SK-N-SH (cell line): ENCODE measurements around the gene HERC5. TPM values are rescaled to one million over a fixed set of nuclear protein-coding genes. Genes with fewer than 3 reads are reported as not detected.

Experiments used
- CTCF ChIA-PET: fragments of 300-600, 350-600 bp; formaldehyde crosslinking; extraction: SDS; loops from one replicate; lab custom pipeline; 2021; lab: Yijun Ruan, JAX
- POLR2A ChIA-PET: fragments of 350-600 bp; sonication (Branson Sonifier 250); formaldehyde crosslinking; extraction: SDS; loops from one replicate; lab custom pipeline; 2020; ENCODE audit warnings: antibody characterized with exemption, inconsistent platforms; lab: Yijun Ruan, JAX
- DNase-seq: peaks from one replicate; pipeline ENCODE4 v3.0.0; 2012
- H2AFZ ChIP-seq: fragments of 200-600 bp; sonication (generic); 2 replicates; pipeline ENCODE4 v1.8.1; 2016; ENCODE audit warnings: antibody characterized with exemption, mild to moderate bottlenecking, low read depth
- H3F3A ChIP-seq: fragments of 200-600 bp; sonication (generic); replicated peaks from 2 replicates; pipeline ENCODE3; 2016; ENCODE audit warnings: antibody characterized with exemption, mild to moderate bottlenecking; ENCODE audit not compliant: insufficient read depth
- H3K27ac ChIP-seq, 2 experiments: fragments of 200-500 bp in 1 of 2; fragments of 200-600 bp in 1 of 2; sonication (Bioruptor generic) in 1 of 2; sonication (generic), shearing (Covaris generic) in 1 of 2; 2 replicates each; pipeline versions ENCODE4 v1.5.1 to v1.6.1; 2014 to 2016; ENCODE audit warnings: low read depth in 2 of 2, inconsistent platforms in 1 of 2, low read length in 1 of 2, mild to moderate bottlenecking in 1 of 2, mixed read lengths in 1 of 2
- H3K27me3 ChIP-seq: fragments of 200-600 bp; sonication (generic), shearing (Covaris generic); 2 replicates; pipeline ENCODE4 v1.6.1; 2016; ENCODE audit warnings: mixed run types; ENCODE audit not compliant: insufficient read depth
- H3K36me3 ChIP-seq, 2 experiments: fragments of 200-500 bp in 1 of 2; fragments of 200-600 bp in 1 of 2; sonication (Bioruptor generic) in 1 of 2; sonication (generic) in 1 of 2; replicated peaks in 1 of 2; 2 replicates each; pipeline versions ENCODE3 to v1.5.1; 2014 to 2016; ENCODE audit warnings: low read length in 1 of 2, mild to moderate bottlenecking in 1 of 2; ENCODE audit not compliant: insufficient read depth in 2 of 2, control insufficient read depth in 1 of 2
- H3K4me1 ChIP-seq, 2 experiments: fragments of 200-500 bp in 1 of 2; fragments of 200-600 bp in 1 of 2; sonication (Bioruptor generic) in 1 of 2; sonication (generic), shearing (Covaris generic) in 1 of 2; 2 replicates each; pipeline versions ENCODE4 v1.5.1 to v1.6.1; 2014 to 2016; ENCODE audit warnings: low read depth in 1 of 2, low read length in 1 of 2, mixed run types in 1 of 2; ENCODE audit not compliant: insufficient read depth in 2 of 2, control insufficient read depth in 1 of 2
- H3K4me2 ChIP-seq: fragments of 200-600 bp; sonication (generic), shearing (Covaris generic); 2 replicates; pipeline ENCODE4 v1.6.1; 2017; ENCODE audit warnings: mixed run types
- H3K4me3 ChIP-seq, 2 experiments: fragments of 200-500 bp in 1 of 2; fragments of 200-600 bp in 1 of 2; sonication (Bioruptor generic) in 1 of 2; sonication (generic), shearing (Covaris generic) in 1 of 2; 2 replicates each; pipeline versions ENCODE4 v1.5.1 to v1.8.1; 2014 to 2016; ENCODE audit warnings: low read depth in 2 of 2, inconsistent platforms in 1 of 2, low read length in 1 of 2, mild to moderate bottlenecking in 1 of 2, mixed read lengths in 1 of 2, moderate library complexity in 1 of 2
- H3K79me2 ChIP-seq: fragments of 200-600 bp; sonication (generic); 2 replicates; pipeline ENCODE4 v1.8.1; 2017; ENCODE audit warnings: mild to moderate bottlenecking; ENCODE audit not compliant: insufficient read depth
- H3K9ac ChIP-seq: fragments of 200-600 bp; sonication (generic); 2 replicates; pipeline ENCODE4 v1.6.1; 2017; ENCODE audit warnings: mixed run types
- H3K9me2 ChIP-seq: fragments of 200-600 bp; sonication (generic); 2 replicates; pipeline ENCODE4 v1.6.1; 2017; ENCODE audit warnings: mixed run types
- H3K9me3 ChIP-seq: fragments of 200-600 bp; sonication (generic); 2 replicates; pipeline ENCODE4 v1.6.1; 2017; ENCODE audit warnings: mixed run types, mild to moderate bottlenecking, moderate library complexity
- H4K20me1 ChIP-seq: fragments of 200-600 bp; sonication (generic); 2 replicates; pipeline ENCODE4 v1.6.1; 2017; ENCODE audit warnings: mild to moderate bottlenecking, mixed run types; ENCODE audit not compliant: insufficient read depth
- CHD2 ChIP-seq: fragments of 150-350 bp; IDR thresholded peaks from 2 replicates; pipeline ENCODE4 v1.6.1; 2018; ENCODE audit warnings: low read length; ENCODE audit not compliant: partially characterized antibody
- EP300 ChIP-seq, 2 experiments: IDR thresholded peaks; 2 replicates each; pipeline versions ENCODE4 v1.4.0 to v1.6.1; 2012; ENCODE audit warnings: borderline replicate concordance in 1 of 2, low read depth in 1 of 2, low read length in 1 of 2
- FOSL2 ChIP-seq: IDR thresholded peaks from 2 replicates; pipeline ENCODE4 v1.4.0; 2012; ENCODE audit warnings: low read depth, mild to moderate bottlenecking, moderate library complexity, borderline replicate concordance
- FOXJ3 ChIP-seq: sonication (generic); formaldehyde crosslinking; IDR thresholded peaks from 2 replicates; pipeline ENCODE4 v1.5.1; 2020; ENCODE audit warnings: mild to moderate bottlenecking, missing genetic modification reagents
- GABPA ChIP-seq: IDR thresholded peaks from 2 replicates; pipeline ENCODE4 v1.4.0; 2012; ENCODE audit warnings: low read depth, mild to moderate bottlenecking
- MXI1 ChIP-seq: IDR thresholded peaks from 2 replicates; pipeline ENCODE4 v1.6.1; 2012; ENCODE audit warnings: mild to moderate bottlenecking, low read depth, low read length, improper control_type of control experiment
- NRF1 ChIP-seq: IDR thresholded peaks from 2 replicates; pipeline ENCODE4 v1.6.1; 2012; ENCODE audit warnings: low read depth, mild to moderate bottlenecking, low read length
- RAD21 ChIP-seq: IDR thresholded peaks from 2 replicates; pipeline ENCODE4 v1.6.1; 2012; ENCODE audit warnings: mild to moderate bottlenecking, low read length
- RFX5 ChIP-seq: IDR thresholded peaks from 2 replicates; pipeline ENCODE4 v1.6.1; 2012; ENCODE audit warnings: mild to moderate bottlenecking, improper control_type of control experiment, low read length
- SIN3A ChIP-seq: IDR thresholded peaks from 2 replicates; pipeline ENCODE4 v1.6.1; 2012; ENCODE audit warnings: low read depth, mild to moderate bottlenecking, low read length, moderate library complexity, borderline replicate concordance
- TAF1 ChIP-seq: IDR thresholded peaks from 2 replicates; pipeline ENCODE4 v1.6.1; 2012; ENCODE audit warnings: low read depth, mild to moderate bottlenecking, low read length, moderate library complexity, borderline replicate concordance
- TEAD4 ChIP-seq: IDR thresholded peaks from 2 replicates; pipeline ENCODE4 v1.4.0; 2012; ENCODE audit warnings: mild to moderate bottlenecking, borderline replicate concordance; ENCODE audit not compliant: insufficient read depth
- YY1 ChIP-seq: IDR thresholded peaks from 2 replicates; pipeline ENCODE4 v1.4.0; 2012; ENCODE audit warnings: low read depth, mild to moderate bottlenecking
- WGBS: methylation state at CpG from one replicate; pipeline ENCODE4 v1.1.6; 2017; ENCODE audit warnings: low lambda C conversion rate; 5-methylcytosine and 5-hydroxymethylcytosine counted together
- polyA plus RNA-seq, 3 experiments: library from polyadenylated mRNA; depleted of rRNA; stranded (reverse); fragments of >200 nt; gene quantifications; 2 replicates each; pipeline ENCODE4 v1.2.3, GENCODE V29; 2012
- TF ChIP-seq, protein P1 (sequence below): IDR thresholded peaks from 2 replicates; pipeline ENCODE4 v1.4.0; 2012; ENCODE audit warnings: low read depth, borderline replicate concordance
- TF ChIP-seq, protein P2 (sequence below): IDR thresholded peaks from 2 replicates; pipeline ENCODE4 v1.6.1; 2012; ENCODE audit warnings: mild to moderate bottlenecking, low read depth, low read length, moderate library complexity
- TF ChIP-seq, protein P3 (sequence below): fragments of 150-350 bp; IDR thresholded peaks from 2 replicates; pipeline ENCODE4 v1.6.1; 2017; ENCODE audit warnings: antibody characterized with exemption, low read length, low read depth, borderline replicate concordance
- TF ChIP-seq, protein P4 (sequence below): fragments of 150-350 bp; IDR thresholded peaks from 2 replicates; pipeline ENCODE4 v1.6.1; 2016; ENCODE audit warnings: mild to moderate bottlenecking, low read depth, low read length

HERC5 gene
- polyA plus RNA-seq, 1 of the 3 experiments (the other 2 are of a cell fraction), result 0.15 TPM

DNA sequence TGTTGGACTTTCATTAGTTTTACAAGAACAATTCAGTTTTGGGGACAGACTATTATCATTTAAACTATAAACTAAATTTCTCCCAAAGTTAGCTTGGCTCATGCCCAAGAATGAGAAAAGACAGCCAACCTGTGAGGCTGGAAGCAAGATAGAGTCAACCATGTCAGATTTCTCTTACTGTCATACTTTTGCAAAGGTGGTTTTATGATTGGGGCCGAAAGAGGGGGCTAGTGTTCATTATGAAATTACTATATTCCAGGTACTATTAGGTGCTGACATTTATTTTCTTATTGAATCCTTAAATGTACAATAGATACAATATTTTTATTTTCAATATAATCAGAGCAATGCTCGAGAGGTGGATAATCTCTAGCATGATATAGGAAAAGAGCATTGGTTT is 47.7 kb upstream of the HERC5 start:
- no peaks in the 10 kb centered on the region for H3K4me1 ChIP-seq
- no peaks in the 10 kb centered on the region for H3K36me3 ChIP-seq
- WGBS, result 60% methylated on average over 2 of the region's 2 CpGs
- no peaks in the 10 kb centered on the region for H3F3A ChIP-seq
- H3K27ac ChIP-seq, result no peak overlapping the region
- ChIA-PET POLR2A (no interaction called here), CTCF (no interaction called here)
- no peaks in the 10 kb centered on the region for H3K79me2 ChIP-seq
- H2AFZ ChIP-seq, result no peak overlapping the region
- no peak overlapping the region for H3K4me2 ChIP-seq
- no peaks in the 10 kb centered on the region for H3K9me3 ChIP-seq
- no peaks in the 10 kb centered on the region for H4K20me1 ChIP-seq
- H3K4me3 ChIP-seq, result no peak overlapping the region
- no peak for DNase-seq
- H3K9me2 ChIP-seq, result no peaks in the 10 kb centered on the region
- no peak for TF ChIP-seq TAF1
- TF ChIP-seq CHD2, result no peak
- TF ChIP-seq TEAD4, result no peak
- TF ChIP-seq GABPA, result no peak
- TF ChIP-seq RAD21, result no peak
- TF ChIP-seq FOXJ3 (CRISPR knock-in tag), result no peak
- TF ChIP-seq FOSL2, result no peak
- no peak for TF ChIP-seq RFX5
- no peak for TF ChIP-seq YY1
- TF ChIP-seq SIN3A, result no peak
- TF ChIP-seq, protein P1, sequence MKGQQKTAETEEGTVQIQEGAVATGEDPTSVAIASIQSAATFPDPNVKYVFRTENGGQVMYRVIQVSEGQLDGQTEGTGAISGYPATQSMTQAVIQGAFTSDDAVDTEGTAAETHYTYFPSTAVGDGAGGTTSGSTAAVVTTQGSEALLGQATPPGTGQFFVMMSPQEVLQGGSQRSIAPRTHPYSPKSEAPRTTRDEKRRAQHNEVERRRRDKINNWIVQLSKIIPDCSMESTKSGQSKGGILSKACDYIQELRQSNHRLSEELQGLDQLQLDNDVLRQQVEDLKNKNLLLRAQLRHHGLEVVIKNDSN, result no peak
- no peak for TF ChIP-seq MXI1
- H3K9ac ChIP-seq, result no peak overlapping the region
- no peaks in the 10 kb centered on the region for H3K27me3 ChIP-seq

DNA sequence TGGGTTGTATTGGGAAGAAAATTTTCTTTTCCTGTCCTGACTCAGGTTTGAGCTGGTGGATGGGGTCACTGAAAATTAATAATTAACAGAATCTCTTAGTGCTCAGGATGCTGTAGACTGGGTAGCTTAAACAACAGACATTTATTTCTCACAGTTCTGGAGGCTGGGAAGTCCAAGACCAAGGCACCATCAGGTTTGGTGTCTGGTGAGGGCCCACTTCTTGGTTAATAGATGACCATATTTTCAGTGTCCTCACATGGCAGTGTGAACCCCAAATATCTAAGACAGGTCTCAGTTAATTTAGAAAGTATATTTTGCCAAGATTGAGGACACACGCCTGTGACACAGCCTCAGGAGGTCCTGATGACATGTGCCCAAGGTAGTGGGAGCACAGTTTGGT is 47.1 kb upstream of the HERC5 start:
- no peaks in the 10 kb centered on the region for H3K27me3 ChIP-seq
- H3K9me2 ChIP-seq, result no peaks in the 10 kb centered on the region
- no peaks in the 10 kb centered on the region for H3K9me3 ChIP-seq
- no peak overlapping the region for H3K27ac ChIP-seq
- H4K20me1 ChIP-seq, result no peaks in the 10 kb centered on the region
- H2AFZ ChIP-seq, result no peak overlapping the region
- no peak for DNase-seq
- no peak overlapping the region for H3K9ac ChIP-seq
- H3K4me2 ChIP-seq, result no peak overlapping the region
- no peaks in the 10 kb centered on the region for H3F3A ChIP-seq
- ChIA-PET CTCF (interaction anchor here (1.1 kb wide), 1 partner anchor 106 kb away, joined by 3 read pairs; no protein-coding TSS in a partner anchor), POLR2A (no interaction called here)
- no peaks in the 10 kb centered on the region for H3K36me3 ChIP-seq
- WGBS, result 91% methylated on average over 1 of the region's 1 CpG
- H3K4me3 ChIP-seq, result no peak overlapping the region
- TF ChIP-seq, protein P2, sequence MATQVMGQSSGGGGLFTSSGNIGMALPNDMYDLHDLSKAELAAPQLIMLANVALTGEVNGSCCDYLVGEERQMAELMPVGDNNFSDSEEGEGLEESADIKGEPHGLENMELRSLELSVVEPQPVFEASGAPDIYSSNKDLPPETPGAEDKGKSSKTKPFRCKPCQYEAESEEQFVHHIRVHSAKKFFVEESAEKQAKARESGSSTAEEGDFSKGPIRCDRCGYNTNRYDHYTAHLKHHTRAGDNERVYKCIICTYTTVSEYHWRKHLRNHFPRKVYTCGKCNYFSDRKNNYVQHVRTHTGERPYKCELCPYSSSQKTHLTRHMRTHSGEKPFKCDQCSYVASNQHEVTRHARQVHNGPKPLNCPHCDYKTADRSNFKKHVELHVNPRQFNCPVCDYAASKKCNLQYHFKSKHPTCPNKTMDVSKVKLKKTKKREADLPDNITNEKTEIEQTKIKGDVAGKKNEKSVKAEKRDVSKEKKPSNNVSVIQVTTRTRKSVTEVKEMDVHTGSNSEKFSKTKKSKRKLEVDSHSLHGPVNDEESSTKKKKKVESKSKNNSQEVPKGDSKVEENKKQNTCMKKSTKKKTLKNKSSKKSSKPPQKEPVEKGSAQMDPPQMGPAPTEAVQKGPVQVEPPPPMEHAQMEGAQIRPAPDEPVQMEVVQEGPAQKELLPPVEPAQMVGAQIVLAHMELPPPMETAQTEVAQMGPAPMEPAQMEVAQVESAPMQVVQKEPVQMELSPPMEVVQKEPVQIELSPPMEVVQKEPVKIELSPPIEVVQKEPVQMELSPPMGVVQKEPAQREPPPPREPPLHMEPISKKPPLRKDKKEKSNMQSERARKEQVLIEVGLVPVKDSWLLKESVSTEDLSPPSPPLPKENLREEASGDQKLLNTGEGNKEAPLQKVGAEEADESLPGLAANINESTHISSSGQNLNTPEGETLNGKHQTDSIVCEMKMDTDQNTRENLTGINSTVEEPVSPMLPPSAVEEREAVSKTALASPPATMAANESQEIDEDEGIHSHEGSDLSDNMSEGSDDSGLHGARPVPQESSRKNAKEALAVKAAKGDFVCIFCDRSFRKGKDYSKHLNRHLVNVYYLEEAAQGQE, result no peak
- TF ChIP-seq, protein P3, sequence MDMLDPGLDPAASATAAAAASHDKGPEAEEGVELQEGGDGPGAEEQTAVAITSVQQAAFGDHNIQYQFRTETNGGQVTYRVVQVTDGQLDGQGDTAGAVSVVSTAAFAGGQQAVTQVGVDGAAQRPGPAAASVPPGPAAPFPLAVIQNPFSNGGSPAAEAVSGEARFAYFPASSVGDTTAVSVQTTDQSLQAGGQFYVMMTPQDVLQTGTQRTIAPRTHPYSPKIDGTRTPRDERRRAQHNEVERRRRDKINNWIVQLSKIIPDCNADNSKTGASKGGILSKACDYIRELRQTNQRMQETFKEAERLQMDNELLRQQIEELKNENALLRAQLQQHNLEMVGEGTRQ, result no peak
- no peak for TF ChIP-seq NRF1
- TF ChIP-seq YY1, result no peak
- TF ChIP-seq, protein P4, sequence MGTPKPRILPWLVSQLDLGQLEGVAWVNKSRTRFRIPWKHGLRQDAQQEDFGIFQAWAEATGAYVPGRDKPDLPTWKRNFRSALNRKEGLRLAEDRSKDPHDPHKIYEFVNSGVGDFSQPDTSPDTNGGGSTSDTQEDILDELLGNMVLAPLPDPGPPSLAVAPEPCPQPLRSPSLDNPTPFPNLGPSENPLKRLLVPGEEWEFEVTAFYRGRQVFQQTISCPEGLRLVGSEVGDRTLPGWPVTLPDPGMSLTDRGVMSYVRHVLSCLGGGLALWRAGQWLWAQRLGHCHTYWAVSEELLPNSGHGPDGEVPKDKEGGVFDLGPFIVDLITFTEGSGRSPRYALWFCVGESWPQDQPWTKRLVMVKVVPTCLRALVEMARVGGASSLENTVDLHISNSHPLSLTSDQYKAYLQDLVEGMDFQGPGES, result no peak
- TF ChIP-seq FOSL2, result no peak
- TF ChIP-seq GABPA, result no peak
- TF ChIP-seq EP300 (IDR thresholded peaks at IDR 0.05; ENCODE audit: borderline replicate concordance in 1 of 2, low read depth in 1 of 2, low read length in 1 of 2), result no peak
- H3K79me2 ChIP-seq, result no peaks in the 10 kb centered on the region
- no peaks in the 10 kb centered on the region for H3K4me1 ChIP-seq
